Measurements from ENCODE around the gene DOK5.

The DOK5 gene

GRCh38 chr20:54565255-54565654 is 89.9 kb downstream of the DOK5 start:
- DNase-seq, result no peak

- no peak for DNase-seq
Observed at GRCh38 chr20:54566031-54566688, 90.8 kb downstream of the DOK5 start.

- DNase-seq, result no peak
Observed at GRCh38 chr20:54570561-54570960, 95.2 kb downstream of the DOK5 start.

- DNase-seq, result no peak
Observed at GRCh38 chr20:54572665-54573435, 97.5 kb downstream of the DOK5 start.

- peak; percentile 44 for DNase-seq
Observed at GRCh38 chr20:54573838-54574237, 98.4 kb downstream of the DOK5 start.

- DNase-seq, result peak; percentile 28
Observed at GRCh38 chr20:54576518-54576917, 101.1 kb downstream of the DOK5 start.

GRCh38 chr20:54577637-54578036 is 102.2 kb downstream of the DOK5 start:
- no peak for DNase-seq

- DNase-seq, result no peak
Observed at GRCh38 chr20:54585217-54585616, 109.8 kb downstream of the DOK5 start.

GRCh38 chr20:54587408-54587807 is 112.0 kb downstream of the DOK5 start:
- no peak for DNase-seq

- DNase-seq, result no peak
Observed at GRCh38 chr20:54589402-54590030, 114.1 kb downstream of the DOK5 start.

- DNase-seq, result no peak
Observed at GRCh38 chr20:54590856-54591255, 115.5 kb downstream of the DOK5 start.

- DNase-seq, result no peak
Observed at GRCh38 chr20:54596651-54597050, 121.3 kb downstream of the DOK5 start.

GRCh38 chr20:54598352-54598751 is 123.0 kb downstream of the DOK5 start:
- peak; percentile 96 for DNase-seq

- DNase-seq, result no peak
Observed at GRCh38 chr20:54600634-54601033, 125.2 kb downstream of the DOK5 start.

GRCh38 chr20:54601831-54602515 is 126.6 kb downstream of the DOK5 start:
- no peak for DNase-seq

GRCh38 chr20:54605319-54605718 is 129.9 kb downstream of the DOK5 start:
- no peak for DNase-seq

- no peak for DNase-seq
Observed at GRCh38 chr20:54606380-54606779, 131.0 kb downstream of the DOK5 start.

GRCh38 chr20:54608039-54608745 is 132.8 kb downstream of the DOK5 start:
- no peak for DNase-seq

- no peak for DNase-seq
Observed at GRCh38 chr20:54608943-54609342, 133.6 kb downstream of the DOK5 start.

GRCh38 chr20:54611708-54612412 is 136.5 kb downstream of the DOK5 start:
- DNase-seq, result no peak

GRCh38 chr20:54618412-54618811 is 143.0 kb downstream of the DOK5 start:
- no peak for DNase-seq

- no peak for DNase-seq
Observed at GRCh38 chr20:54619181-54619580, 143.8 kb downstream of the DOK5 start.
